HCEC 1CT (cell line): Measurements from ENCODE around the gene NOXA1.
"Not testable (repeated sequence)": the region's sequence is repeated elsewhere in the genome, so short reads cannot be mapped to it uniquely, and the experiment has no call there.

ENCODE experiments used
- DNase-seq: peaks from one replicate; pipeline ENCODE4 v3.0.0-alpha.2; 2017

NOXA1 gene

DNA sequence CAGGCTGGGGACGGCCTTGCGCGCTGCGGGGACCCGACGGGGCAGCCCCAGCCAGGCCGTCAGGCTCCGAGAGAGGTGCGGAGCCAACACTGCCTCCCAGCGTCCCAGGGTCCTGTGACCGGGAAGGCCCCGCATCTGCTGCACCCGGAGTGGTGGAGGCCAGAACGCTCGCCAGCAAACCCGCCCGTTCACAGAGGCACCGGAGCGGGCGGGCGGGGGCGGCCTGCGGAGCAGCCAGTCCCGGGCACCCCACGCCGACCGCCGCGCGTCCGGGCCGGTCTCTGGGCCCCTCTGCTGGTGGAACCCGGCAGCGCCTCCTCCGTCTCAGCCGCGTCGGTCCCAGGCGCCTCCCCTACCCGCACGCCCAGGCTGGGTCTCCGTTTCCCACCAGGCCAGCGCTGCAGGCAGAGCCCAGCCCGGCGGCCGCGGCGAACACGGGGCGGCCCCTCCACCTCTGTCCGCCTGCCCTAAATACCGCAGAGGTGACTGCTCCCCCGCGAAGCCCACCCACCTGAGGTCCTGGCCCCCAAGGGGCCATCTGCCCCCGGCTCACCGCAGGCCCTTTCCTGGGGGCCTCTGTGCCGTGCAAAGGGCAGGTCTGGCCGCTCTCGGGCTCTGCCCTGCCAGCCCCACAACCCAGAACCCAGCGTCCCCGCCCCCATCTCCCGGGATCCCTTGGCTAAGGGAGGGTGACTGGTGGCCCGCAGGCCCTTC lies 16.2 kb upstream of the NOXA1 start:
- peak; percentile 18 for DNase-seq

DNA sequence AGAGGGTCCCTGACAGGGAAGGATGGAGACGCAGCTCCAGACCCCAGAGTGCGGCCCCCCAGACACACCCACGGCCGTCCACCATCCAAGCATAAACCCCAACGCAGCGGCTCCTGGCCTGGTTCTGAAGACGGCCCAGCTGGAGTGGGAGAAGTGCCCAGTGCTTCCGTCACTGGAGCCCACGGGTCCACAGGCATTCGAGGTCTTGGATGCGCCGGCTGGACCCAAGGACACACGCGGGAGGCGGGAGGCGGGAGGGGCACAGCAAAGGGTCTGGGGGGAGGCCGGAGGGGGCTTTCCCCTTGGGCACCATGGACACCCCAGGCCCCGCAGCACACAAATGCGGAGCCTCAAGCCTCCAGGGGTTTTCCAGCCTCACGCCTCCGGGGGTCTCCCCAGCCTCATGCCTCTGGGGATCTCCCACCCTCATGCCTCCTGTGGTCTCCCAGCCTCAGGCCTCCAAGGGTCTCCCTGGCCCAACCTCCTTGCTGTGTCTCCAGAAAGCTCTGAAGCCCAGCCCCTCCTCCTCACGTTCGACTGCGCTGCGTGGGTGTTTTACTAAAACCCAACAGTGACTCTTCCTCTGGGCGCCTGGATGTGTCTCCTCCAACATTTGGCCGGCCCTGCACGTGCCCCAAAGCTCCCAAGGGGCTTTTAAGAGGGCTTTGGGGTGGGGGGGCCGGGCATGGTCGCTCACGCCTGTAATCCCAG lies 15.4 kb upstream of the NOXA1 start:
- DNase-seq: no peak

DNA sequence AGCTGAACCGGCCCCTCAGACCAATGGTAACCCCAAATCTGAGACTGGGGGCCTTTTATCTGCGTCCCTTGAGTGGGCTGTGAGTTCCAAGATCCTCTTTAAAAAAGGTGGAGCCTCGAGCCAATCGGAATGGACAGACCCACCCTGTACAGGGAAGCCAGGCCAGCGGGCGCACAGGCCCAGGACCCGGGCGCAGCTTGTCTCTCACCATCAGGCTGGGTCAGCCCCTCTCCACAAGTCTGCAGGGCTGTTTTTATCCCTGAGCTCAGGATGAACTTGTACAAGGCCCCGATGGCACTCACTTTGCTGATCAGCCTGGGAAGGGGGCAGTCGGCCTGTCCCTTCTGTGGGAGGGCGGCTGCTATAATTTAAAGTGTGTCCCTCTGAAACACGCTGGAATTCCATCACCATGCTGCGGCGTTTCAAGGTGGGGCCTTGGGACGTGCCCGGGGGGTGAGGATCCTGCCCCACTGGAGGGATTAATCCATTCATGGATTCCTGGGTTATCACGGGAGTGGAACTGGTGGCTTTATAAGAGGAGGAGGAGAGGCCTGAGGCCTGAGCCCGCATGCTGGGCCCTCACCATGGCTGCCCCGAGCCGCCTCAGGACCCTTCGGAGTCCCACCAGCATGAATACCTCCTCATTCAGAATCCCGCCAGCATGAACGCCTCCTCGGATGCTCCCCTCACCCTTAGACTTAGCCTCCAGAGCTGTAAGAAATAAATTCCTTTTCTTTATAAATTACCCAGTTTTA lies 14.4 kb upstream of the NOXA1 start:
- no peak for DNase-seq

DNA sequence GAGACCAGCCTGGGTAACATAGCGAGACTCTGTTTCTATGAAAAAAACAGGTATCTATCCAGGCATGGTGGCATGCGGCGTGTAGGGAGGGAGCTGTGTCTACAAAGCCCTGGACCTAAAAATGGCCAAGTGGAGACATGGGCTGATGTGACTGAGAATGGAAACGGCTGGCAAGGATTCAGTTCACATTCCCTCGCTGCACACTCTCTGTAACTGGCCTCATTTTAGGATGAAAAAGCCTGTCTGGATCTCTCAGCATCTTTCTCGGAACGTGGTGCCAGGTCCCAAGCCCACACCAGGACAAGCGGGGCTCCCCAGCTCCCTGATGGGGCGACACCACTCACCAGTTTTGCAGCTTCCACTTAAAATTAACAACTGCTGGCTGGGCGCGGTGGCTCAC lies 13.7 kb upstream of the NOXA1 start:
- no peak for DNase-seq

DNA sequence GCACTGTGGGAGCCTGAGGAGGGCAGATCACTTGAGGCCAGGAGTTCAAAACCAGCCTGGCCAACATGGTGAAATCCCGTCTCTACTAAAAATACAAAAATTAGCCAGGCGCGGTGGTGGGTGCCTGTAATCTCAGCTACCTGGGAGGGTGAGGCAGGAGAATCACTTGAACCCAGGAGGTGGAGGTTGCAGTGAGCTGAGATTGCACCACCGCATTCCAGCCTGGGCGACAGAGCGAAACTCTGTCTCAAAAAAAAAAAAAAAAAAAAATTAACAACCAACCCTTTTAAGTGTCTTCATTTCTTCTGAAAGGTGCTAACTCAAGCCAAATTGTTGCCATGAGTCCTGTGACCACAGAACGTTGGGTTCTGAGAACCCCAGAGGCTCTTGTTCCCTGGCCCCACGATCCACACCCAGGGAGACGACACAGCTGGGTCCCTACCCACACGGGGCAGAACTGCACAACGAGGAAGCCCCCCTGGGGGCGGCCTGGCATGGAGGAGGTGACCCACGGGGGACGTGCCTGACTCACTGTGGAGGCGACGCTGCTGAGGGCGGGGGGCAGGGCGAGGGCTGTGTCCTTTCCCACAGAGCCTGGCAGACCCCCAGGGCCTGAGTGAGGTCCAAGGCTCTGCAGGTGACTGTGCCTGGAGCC lies 12.8 kb upstream of the NOXA1 start:
- not testable (repeated sequence) for DNase-seq

DNA sequence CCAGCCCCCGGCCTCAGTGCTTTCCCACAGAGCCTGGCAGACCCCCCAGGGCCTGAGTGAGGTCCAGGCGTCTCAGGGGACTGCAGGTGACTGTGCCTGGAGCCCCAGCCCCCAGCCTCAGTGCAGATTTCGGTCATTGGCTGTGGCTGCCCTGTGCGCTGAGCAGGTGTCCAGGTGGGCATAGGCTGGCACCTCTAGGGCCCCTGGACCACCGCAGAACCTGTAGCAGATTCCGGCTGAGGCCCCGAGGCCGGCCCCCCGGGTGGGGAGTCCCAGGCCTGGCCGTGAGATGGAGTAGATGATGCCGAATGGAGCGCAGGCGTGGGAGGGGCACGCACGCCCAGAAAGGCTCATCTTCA lies 12.3 kb upstream of the NOXA1 start:
- DNase-seq: no peak

DNA sequence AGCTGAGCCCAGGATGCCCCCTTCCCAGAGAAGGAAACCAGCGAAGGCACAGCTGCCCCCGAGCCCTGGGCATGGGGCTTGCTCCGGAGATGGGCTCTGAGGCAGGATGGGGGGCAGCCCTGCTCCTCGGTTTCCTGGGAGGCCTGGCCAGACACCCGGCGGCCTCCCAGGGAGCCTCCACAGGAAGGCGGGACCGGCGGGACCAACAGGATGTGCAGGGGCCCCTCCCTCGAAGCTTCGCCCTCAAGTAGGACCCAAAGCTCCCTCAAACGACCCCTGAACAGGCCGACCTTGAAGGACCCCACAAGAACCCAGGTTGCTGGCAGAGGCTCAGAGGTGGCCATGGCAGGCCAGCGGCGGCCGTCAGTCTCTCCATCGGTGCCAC lies 11.9 kb upstream of the NOXA1 start:
- no peak for DNase-seq

DNA sequence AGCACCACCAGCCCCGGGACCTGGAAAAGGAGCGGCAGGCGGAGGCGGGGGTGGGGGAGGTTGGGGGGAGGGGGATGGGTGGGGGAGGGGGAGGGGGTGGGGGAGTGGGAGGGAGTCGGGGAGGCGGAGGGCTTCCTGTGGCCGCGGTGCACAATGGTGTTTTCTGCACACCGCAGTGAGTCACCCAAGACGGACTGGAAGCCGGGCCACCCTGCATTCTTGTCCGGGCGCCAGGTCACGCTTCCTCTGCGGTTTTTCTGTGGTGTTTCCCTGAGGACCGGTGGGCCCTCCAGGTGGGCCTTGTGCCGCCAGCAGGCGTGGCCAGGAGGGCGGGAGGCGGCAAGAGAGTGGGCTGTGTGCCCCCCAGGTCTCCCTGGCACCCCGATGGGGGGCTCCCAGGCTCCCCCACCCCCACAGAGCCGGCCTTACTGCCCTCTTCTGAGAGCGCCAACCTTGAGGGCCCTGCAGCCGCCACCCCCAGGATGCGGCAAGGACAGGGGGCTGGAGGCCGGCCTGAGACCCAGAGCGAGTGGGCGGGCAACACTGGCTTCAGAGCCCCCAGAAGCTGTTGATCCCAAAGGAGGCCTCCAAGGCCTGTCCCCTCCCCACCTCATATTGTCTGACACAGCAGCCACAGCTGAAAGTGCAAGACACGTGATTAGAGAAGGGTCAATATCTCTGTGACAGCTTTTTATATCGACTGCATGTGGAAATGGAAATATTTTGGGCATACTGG lies 11.4 kb upstream of the NOXA1 start:
- peak; percentile 78 for DNase-seq

DNA sequence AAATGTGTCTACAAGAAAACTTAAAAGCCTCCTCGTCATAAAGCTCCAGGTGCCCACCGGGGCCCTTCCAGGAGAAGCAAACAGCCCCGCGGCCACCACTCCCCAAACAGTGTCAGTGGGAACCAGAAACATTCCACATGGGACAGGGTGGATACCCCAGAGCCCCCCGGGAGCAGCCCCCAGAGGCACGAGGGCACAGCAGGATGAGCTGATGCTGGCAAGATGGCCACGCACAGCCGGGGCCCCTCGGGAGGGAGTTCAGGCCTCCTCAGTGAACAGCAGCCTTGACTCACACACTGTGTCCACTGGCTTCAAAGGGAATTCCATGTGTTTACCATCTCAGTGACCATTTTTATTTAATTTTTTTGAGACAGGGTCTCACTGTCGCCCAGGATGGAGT lies 10.8 kb upstream of the NOXA1 start:
- no peak for DNase-seq

DNA sequence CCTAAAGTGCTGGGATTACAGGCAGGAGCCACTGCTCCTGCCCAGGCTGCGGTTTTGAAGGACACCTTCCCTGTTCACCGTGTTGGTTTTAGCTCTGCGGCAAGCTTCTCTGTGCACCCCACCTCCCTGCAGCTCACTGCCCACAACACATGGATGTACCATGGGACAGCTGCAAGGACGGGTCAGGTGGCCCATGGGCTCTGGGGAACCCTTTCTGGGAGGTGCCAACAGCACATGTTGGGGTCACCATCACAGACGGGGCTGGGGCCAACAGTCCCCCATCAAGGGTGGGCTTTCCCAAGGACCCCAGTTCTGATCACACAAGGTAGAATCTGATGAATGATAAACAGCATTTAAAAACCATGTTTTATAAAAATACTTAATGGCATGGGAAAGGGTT lies 7.7 kb upstream of the NOXA1 start:
- no peak for DNase-seq

DNA sequence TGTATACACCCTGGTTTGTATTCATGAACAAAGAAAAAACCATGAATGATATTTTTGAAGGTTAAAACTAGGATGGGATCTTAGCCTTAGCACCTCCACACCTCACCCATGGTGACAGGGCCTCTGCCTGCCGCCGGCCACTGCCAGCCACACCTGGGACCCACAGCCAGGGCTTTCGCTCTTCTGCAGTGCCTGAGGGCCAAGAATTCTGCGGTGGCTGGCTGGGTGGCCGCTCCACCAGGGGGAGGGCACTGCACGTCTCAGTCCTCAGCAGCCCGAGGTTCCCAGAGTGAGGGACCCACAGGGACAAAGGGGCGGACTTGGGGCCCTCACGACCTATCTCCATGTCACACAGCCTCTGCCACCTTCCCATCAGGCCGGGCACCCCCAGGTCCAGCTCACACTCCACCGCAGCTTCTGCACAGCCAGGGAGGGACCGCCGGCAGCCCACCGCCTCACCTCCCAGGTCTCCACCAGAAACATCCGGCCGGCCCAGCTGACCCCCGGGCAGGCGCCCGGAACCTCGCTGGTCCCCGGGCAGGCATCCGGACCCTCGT lies 7.1 kb upstream of the NOXA1 start:
- DNase-seq: no peak

DNA sequence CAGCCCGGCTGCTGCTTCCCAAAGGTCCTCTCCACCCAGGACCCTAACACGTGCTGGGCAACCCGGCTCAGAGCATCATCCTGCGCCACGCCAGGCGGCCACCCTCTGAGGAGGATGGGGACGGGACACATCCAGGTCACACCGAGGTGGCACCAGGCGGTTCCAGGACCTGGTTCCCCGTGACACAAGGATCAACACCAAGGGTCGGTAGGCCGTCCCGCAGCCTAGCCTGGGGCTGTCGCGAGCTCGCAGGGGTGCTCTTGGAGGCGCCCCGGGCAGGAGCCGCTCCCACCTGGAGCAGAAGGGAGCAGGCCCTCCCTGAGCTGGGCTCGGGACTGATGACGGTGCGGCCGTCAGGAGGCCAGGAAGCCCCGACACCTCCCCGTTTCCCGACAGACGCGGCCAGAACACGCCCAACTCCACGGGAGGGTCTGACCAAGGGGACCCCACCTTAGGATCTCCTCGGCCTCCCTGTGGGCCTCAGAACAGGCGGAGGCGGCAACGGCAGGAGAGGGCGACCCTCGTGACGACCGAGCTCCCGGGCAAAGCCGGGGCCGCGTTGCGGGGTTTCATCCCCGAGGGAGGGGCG lies 6.5 kb upstream of the NOXA1 start:
- no peak for DNase-seq

DNA sequence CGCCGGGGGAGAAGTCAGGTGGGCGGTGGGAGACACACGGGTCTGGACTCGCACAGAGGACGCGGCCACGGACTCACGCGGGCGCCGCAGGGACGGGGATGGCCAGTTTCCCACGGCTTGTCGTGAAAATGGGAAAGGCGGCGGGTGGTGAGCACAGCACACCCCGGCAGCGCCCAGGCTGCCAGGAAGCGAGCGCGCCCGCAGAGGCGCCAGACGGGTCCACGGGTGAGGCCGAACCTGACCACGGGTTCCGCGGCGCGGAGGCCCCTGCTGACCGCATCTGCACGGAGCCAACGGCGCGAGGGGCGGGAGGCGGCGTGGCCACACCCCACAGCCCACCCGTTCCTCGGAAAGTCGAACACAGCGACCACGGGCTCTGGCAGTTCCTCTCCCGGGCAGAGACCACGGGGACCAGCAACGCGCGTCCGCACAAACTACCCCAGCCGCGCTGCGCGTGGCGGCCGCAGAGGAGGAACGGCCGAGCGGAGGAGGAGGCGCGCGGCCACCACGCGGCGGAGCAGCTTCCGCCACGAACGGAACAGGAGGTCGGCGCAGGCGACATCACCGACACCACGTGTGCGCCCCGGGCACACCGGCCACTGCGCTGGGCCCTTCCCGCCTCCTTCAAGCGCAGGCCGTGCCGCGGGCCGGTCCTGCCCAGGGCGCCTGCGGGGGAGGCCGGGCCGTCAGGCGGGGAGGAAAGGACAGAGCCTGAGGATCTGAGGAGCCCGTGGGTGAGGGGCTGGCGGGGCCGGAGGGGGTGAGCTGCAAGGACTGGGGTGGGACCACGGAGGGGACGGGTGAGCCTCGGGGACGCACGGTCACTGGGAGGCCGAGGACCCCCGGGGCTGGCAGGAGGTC lies 5.8 kb upstream of the NOXA1 start:
- no peak for DNase-seq

DNA sequence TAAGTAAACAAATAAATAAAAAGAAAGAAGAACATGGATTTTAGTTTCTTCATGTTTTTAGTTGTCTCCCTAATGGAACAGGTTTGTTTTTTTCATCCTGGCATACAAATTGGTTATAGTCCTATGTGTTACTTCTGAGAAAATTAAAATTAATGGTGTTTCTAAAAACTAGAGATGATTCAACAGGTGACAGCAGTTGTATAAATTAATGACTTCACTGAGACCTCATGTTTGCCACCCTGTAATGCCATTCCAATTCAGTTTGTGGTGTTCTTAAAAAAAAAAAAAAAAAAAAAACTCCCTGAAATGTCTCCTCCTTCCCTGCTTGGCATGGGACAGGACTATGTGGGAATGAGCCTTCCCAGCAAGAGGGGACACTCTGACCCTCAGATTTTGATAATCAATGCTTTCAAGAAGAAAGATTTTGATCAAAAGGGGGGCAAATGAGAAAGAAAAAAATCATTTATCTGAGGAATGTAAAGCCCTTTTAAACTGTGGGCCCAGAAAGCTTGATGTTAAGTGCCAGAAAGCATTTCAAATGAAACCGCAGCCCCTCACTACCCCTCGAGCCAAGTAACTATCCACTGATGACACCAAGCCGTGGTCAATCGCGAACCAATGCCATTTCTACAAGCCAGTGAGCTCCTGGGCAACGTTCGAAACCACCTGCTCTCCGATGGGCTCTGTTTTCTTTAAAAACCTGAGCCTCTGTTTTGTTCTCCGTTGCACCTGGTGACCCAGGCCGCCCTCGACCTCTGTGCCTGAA lies 1.2 kb upstream of the NOXA1 start:
- no peak for DNase-seq

DNA sequence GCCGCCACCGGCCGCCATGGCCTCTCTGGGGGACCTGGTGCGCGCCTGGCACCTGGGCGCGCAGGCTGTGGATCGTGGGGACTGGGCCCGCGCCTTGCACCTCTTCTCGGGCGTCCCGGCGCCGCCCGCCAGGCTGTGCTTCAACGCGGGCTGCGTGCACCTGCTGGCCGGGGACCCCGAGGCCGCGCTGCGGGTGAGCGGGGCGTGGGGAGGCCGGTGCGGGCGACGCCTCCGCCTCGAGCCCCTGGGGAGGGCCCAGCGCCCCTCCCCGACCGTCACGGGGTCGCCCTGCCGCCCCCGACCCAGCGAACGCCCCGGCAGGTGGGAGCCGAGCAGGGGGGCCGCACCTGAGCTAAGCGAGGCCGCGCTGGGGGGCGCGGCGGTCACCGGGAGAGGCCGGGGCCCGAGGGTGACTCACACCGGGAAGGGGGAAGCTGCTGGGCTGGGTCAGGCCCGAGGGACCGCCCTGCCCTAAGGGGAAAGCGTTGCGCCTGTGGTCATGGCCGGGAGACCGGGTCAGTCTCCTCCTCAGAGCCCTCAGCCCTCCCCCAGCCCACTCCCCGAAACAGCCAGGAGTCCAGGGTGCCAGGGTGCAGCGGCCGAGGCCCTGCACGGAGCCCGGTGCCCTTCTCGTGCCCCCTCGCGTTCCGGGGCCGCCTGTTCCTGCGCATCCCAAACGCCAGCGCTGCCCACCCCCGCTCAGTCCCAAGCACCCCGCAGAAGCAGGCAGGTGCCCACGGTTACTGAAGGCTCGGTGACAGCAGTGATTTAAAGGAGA lies 510 bp downstream of the NOXA1 start:
- DNase-seq: no peak

DNA sequence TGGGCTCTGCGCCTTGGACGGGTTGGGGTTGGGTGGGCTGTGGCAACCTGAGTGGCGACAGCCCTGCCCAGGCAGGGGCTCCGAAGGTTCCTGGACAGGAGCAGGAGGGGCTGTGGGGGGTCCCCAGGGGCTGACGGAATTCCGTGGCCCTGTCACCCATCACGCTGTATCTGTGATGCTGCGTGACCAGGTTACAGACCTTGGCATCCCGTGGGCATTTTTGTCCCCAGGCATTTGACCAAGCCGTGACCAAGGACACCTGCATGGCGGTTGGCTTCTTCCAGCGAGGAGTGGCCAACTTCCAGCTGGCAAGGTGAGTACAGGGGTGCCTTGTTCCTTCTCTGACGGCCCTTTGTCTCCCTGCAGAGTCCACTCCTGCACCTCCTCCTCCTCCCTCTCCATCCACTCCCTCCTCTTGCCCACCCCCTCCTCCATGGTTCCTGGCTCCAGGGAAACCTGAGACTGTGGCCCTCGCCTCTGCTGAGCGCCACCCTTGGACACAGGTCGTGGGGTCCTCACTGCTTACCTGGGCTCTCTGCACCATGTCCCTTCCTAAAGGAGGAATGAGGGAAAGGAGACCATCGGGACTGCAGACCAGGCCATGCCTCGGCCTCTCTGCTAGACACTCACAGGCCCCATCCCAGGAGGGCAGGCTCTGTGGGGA lies 3.0 kb downstream of the NOXA1 start:
- DNase-seq: no peak

DNA sequence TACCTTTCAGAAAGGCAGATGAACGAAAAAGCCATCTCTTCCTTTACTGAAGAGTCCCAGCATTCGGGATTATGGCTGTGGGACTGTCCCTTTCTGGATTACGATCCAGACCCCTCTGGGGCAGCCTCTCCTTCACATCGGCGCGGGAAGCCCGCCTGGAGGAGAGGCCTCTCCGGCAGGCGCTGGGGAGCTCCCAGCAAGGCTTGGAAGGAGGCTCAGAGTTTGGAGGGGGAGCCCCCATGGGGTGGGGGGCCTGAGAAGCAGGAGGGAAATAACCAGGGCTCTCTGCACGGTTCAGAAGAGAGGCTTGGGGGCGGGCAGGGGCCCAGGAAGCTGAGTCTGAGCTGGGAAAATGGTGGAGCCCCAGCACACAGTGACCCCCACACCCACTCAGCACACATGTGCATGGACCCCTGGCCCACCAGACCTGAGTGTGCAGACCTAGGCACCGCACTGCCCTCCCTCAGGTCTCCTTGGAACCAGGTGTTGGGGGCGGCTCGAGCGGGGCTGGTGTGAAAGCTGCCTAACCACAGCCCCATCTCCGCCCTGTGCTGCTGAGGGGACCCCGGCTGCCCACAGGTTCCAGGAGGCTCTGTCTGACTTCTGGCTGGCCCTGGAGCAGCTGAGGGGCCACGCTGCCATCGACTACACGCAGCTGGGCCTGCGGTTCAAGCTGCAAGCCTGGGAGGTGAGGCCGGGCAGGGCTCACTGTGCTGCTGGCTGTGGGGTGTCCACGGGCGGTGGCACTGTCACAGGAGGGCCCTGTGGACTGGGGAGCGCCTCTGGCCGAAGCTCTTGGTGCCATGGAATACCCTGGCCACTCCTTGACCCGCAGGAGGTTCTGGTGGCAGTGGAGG lies 4.5 kb downstream of the NOXA1 start:
- no peak for DNase-seq

DNA sequence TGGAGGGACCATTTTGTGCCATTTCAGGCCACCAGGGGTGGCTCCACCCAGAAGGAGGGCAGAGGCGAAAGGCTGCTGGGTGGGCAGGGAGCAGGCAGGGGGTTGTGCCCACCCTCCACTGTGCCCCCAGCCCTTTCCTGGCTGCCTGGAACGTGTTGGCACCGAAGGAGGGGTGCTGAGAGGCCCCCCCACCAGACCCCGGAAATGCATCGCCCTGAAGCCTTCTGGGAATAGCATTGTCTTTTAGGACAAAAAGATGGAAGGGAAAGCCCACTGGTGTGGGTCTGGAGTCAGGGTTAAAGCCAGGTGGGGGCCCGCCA lies 5.1 kb downstream of the NOXA1 start:
- no peak for DNase-seq
